GM21717 (cell line): ENCODE measurements around the gene SLC12A7.
"Not testable (repeated sequence)": the region's sequence is repeated elsewhere in the genome, so short reads cannot be mapped to it uniquely, and the experiment has no call there.

Experiments
- ATAC-seq: cut with Tn5 transposase; IDR thresholded peaks from one replicate; pipeline ENCODE4 v1.9.1; 2021; ENCODE audit warnings: mild to moderate bottlenecking, moderate library complexity; ENCODE audit not compliant: unreplicated experiment

Gene SLC12A7

GRCh38 chr5:1127959-1128785 is 16.3 kb upstream of the SLC12A7 start:
- ATAC-seq, result no peak

- ATAC-seq, result not testable (repeated sequence)
These were observed 13.8 kb upstream of the SLC12A7 start for GRCh38 chr5:1125695-1126094.

GRCh38 chr5:1125030-1125357 is 13.1 kb upstream of the SLC12A7 start:
- no peak for ATAC-seq

- ATAC-seq, result no peak
These were observed 12.6 kb upstream of the SLC12A7 start for GRCh38 chr5:1124205-1125029.

- ATAC-seq, result no peak
These were observed 11.7 kb upstream of the SLC12A7 start for GRCh38 chr5:1123418-1124147.

GRCh38 chr5:1122511-1123294 is 10.8 kb upstream of the SLC12A7 start:
- no peak for ATAC-seq

GRCh38 chr5:1121891-1122290 is 10.0 kb upstream of the SLC12A7 start:
- ATAC-seq, result no peak

- no peak for ATAC-seq
These were observed 9.2 kb upstream of the SLC12A7 start for GRCh38 chr5:1121044-1121443.

- ATAC-seq, result no peak
These were observed 8.6 kb upstream of the SLC12A7 start for GRCh38 chr5:1120236-1120999.

- no peak for ATAC-seq
These were observed 7.5 kb upstream of the SLC12A7 start for GRCh38 chr5:1119312-1119831.

- no peak for ATAC-seq
These were observed 6.9 kb upstream of the SLC12A7 start for GRCh38 chr5:1118738-1119137.

- ATAC-seq, result no peak
These were observed 6.4 kb upstream of the SLC12A7 start for GRCh38 chr5:1118231-1118698.

- no peak for ATAC-seq
These were observed 5.1 kb upstream of the SLC12A7 start for GRCh38 chr5:1116977-1117376.

- ATAC-seq, result no peak
These were observed 4.4 kb upstream of the SLC12A7 start for GRCh38 chr5:1116109-1116740.

GRCh38 chr5:1115123-1115815 is 3.4 kb upstream of the SLC12A7 start:
- no peak for ATAC-seq

- no peak for ATAC-seq
These were observed 2.1 kb upstream of the SLC12A7 start for GRCh38 chr5:1113805-1114586.

- ATAC-seq, result no peak
These were observed 1.4 kb upstream of the SLC12A7 start for GRCh38 chr5:1113332-1113690.
